DMS53 (cell line): ENCODE measurements around the gene SGMS2.
"Not testable (repeated sequence)": the region's sequence is repeated elsewhere in the genome, so short reads cannot be mapped to it uniquely, and the experiment has no call there.

Experiments used
- DNase-seq: peaks from one replicate; lab custom pipeline; 2025; lab: John Stamatoyannopoulos, UW

SGMS2 gene

GRCh38 chr4:107913283-107913899 lies 88.7 kb downstream of the SGMS2 start:
- peak; percentile 72 for DNase-seq

DNA sequence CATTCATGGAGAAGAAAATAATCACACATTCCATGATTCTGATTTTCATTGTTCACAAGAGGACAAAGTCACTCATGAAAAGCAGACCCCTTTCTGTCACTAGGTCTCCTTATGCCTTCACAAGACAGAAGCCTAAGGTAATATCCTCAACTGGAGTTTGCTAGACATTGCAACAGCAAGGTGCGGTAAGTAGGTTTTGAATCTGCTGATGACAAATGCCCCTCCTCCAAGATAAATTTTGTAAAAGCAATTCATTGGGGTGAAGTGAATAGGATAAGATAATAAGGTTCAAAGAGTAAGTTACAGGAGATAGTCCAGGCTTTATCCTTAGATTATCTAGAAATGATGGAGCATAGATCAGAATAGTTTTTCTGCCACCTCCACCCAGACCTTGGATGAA lies 90.5 kb downstream of the SGMS2 start:
- no peak for DNase-seq

DNA sequence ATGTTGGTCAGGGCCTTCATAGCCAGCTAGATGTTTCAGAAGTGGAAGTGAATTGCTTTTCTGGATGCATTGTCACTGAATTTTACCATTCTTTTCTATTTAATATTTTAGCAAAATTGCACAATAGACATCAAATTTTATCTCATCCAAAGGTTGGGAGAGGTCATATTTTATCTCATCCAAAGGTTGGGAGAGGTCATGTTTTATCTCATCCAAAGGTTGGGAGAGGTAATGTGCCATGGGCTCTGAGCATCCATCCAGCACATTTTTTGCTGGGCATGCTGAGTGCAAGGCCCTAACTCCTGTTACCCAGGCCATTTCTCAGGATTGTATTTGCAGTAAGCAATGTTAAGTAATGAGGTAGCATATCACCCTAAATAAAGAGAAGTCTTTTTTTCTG lies 91.9 kb downstream of the SGMS2 start:
- DNase-seq, result no peak

DNA sequence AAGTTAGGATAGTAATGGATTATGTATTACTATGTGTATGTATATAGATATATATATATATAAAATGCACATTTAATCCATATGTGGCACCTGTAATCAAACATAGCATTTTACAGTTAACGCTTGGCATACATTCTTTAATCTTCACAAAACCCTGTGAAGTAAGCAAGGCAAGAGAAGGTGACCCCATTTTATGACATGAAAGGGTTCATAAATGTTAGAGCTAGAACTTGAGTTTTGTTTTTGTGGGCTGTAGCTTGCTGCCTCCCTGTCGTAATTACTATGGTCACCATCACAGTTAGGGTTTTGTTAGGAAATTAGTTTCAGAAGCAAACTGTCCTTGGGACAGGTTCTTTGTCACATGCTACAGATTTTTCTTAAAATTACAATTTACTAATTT lies 92.8 kb downstream of the SGMS2 start:
- DNase-seq, result no peak

GRCh38 chr4:107922486-107923473 lies 98.0 kb downstream of the SGMS2 start:
- DNase-seq, result no peak

- not testable (repeated sequence) for DNase-seq
Observed at GRCh38 chr4:107925713-107926112, 101.0 kb downstream of the SGMS2 start.

DNA sequence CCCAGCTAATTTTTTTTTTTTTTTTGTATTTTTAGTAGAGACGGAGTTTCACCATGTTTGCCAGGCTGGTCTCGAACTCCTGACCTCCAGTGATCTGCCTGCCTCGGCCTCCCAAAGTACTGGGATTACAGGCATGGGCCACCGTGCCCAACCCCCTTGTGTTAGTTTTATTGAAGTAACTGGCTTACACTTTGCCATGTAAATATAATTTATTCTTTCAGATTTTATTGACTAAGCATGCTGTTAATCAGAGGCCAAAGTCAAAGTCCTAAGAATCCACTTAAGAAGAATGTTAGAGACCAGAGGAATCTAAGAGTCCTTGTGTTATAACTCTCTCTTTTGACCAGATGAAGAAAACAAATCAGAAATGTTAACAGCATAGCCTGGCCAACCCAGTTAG lies 102.1 kb downstream of the SGMS2 start:
- DNase-seq, result not testable (repeated sequence)

DNA sequence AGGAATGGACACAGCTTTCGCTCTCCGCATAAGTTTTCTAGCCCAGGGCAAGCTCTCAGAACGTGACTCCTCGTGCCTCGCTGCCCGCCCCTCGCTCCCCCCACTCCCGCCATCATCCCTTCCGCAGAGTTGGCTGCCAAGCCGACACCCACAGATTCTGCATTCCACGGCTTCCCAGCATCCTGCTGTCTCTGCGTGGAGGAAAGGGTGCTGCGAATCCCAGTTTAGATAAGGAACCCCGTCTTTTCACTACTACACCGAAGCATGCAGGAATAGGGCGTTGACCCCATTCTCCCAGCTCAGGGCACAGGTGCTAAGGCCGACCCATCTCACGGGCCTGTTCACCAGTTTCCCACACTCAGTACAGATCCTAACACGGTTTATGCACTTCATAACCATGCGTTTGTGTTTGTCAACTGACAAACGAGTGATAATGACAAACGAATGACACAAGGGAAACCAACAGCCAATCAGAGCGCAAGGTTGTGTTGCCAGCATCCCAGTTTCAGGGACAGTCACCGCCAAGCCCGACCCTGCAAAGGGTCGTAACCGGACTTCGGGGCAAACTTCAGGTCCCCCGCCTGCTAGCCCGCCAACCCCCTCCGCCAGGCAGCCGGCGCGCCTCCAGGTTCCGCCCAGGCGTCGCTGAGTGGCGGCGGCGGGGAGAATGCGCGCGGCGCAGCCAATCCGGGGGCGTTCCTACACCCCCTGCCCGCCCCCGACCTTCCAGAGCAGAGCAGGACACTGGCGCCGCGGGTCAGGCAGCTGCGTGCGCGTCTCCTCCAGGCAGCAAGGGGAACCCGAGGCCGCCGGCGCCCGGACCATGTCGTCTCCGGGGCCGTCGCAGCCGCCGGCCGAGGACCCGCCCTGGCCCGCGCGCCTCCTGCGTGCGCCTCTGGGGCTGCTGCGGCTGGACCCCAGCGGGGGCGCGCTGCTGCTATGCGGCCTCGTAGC lies 106.4 kb downstream of the SGMS2 start, which contains the start of gene CYP2U1:
Gene CYP2U1 (plus strand): TSS at position 729 of the 954 bp plus-strand sequence. CDS start 95 bp downstream, at position 824.
- peak; percentile 88 for DNase-seq

DNA sequence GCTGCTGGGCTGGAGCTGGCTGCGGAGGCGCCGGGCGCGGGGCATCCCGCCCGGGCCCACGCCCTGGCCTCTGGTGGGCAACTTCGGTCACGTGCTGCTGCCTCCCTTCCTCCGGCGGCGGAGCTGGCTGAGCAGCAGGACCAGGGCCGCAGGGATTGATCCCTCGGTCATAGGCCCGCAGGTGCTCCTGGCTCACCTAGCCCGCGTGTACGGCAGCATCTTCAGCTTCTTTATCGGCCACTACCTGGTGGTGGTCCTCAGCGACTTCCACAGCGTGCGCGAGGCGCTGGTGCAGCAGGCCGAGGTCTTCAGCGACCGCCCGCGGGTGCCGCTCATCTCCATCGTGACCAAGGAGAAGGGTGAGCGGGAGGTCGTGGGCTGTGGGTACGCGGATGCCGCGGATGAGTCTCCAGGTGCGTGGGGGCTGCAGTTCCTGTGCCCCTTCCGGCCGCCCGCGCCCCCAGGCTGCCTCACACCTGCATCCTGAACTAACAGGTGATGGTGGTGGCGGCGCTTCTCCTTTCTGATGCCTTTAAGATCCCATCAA lies 107.1 kb downstream of the SGMS2 start:
- peak; percentile 63 for DNase-seq

DNA sequence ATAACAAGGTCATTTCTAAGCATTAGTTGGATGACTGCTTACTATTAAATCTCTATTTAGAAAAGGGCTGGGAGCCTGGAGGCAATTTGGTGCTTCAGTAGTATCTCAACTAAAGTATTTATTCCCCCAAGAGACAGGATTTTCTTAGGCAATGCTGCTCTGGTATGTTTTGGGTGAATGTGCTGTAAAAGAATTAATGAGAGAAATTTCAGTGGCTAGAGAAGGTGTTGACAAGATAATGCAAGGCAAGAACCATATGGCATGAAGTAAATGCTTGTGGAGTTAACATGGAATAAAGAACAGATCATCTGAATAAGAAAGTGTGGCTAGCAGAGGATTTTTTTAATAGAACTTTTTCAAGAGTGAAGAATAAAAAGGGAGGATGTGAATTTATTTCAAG lies 110.5 kb downstream of the SGMS2 start:
- no peak for DNase-seq

DNA sequence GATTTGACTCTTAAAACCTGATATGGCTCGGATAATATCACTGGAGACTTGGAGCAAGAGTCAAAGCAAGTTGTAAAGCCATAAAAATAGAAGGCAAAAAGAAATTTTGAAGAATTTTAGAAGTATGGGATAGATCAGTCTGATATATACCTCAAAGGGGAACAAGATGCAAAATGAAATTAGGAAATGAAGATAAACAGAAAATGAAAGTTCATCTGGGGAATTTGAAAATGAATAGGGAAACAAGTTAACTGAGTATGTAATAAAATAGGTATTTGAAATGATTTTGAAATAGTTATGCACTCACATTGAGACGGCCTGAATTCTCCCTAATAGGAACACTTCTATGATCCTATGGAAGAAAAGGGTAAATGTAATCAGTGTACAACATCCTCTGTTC lies 112.3 kb downstream of the SGMS2 start:
- no peak for DNase-seq

DNA sequence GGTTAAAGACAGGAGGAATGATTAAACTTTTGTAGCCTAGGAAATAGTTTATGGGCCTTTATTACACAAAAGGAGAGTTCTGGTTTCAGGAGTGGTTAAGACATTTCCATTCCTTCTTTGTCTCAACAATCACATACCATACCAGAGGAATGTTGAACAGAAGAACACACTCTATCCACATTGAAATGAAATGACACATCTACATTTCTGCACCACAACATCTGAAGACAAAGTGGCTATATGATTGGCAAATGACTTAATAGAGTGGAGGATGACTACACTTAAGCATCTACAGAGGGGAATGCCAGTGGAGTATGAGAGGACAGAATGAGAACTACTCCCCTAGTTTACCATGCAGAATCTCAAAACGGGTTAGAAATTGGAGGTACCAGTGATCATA lies 114.6 kb downstream of the SGMS2 start:
- no peak for DNase-seq

DNA sequence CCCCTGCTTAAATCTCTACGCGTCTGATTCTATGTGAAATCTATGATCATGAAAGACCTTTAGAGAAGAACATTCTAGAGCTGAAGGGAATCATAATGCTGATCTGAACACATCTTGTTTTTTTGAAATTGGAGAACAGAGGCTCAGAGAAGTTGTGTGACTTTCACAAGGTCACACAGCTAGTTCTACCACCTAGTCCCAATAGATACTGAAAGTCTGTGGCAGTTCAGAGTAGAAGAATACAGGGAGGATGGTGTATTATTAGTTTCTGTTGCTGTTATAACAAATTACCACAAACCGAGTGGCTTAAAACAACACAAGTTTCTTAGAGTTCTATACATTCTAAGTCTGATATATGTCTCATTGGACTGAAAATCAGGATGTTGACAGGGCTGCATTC lies 121.1 kb downstream of the SGMS2 start:
- DNase-seq, result no peak

GRCh38 chr4:107950746-107951540 lies 126.2 kb downstream of the SGMS2 start:
- DNase-seq, result no peak

DNA sequence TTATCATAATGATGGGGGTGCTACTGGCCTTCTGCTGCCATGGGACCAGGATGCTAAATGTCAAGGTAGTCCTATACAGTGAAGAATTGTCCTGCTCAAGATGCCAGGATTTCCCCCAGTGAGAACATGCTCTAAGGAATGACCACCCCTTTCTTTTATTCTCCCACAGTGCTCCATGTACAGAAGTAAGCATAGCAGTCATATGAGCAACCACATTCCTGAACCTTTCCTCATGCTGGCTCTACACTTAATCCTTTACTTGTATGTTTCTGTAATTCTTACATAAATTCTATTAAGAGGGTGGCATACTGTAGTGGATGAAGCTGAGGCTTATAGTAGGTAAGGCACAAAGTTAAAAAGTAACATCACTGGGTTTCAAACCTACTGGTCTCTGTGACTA lies 126.8 kb downstream of the SGMS2 start:
- DNase-seq, result no peak

- DNase-seq, result no peak
Observed at GRCh38 chr4:107956011-107956410, 131.3 kb downstream of the SGMS2 start.
